Parathyroid adenoma (tissue), 2 donors: ENCODE data around the gene SYAP1.

Experiments
- H2AFZ ChIP-seq: fragments of 300-600 bp; sonication (generic); one replicate; pipeline ENCODE4 v1.7.0; 2017; ENCODE audit warnings: antibody characterized with exemption, mild to moderate bottlenecking
- H3K27ac ChIP-seq: fragments of 300-600 bp; sonication (generic); one replicate; pipeline ENCODE4 v1.7.0; 2017
- H3K27me3 ChIP-seq: fragments of 300-600 bp; sonication (generic); one replicate; pipeline ENCODE4 v1.7.0; 2017; ENCODE audit warnings: low read length; ENCODE audit not compliant: control insufficient read depth, insufficient read depth
- H3K36me3 ChIP-seq: fragments of 300-600 bp; sonication (generic); one replicate; pipeline ENCODE4 v1.7.0; 2017; ENCODE audit warnings: low read length; ENCODE audit not compliant: control insufficient read depth, insufficient read depth
- H3K4me1 ChIP-seq: fragments of 300-600 bp; sonication (generic); one replicate; pipeline ENCODE4 v1.7.0; 2017; ENCODE audit warnings: control low read depth
- H3K4me2 ChIP-seq: fragments of 300-600 bp; sonication (generic); one replicate; pipeline ENCODE4 v1.7.0; 2017; ENCODE audit warnings: low read length
- H3K4me3 ChIP-seq: fragments of 300-600 bp; sonication (generic); one replicate; pipeline ENCODE4 v1.7.0; 2017; ENCODE audit warnings: low read depth, low read length
- H3K79me2 ChIP-seq: fragments of 300-600 bp; sonication (generic); one replicate; pipeline ENCODE4 v1.7.0; 2017; ENCODE audit warnings: control low read depth
- H3K9ac ChIP-seq: fragments of 300-600 bp; sonication (generic); one replicate; pipeline ENCODE4 v1.7.0; 2017; ENCODE audit warnings: mild to moderate bottlenecking
- H3K9me3 ChIP-seq: fragments of 300-600 bp; sonication (generic); one replicate; pipeline ENCODE4 v1.7.0; 2017; ENCODE audit warnings: low read length; ENCODE audit not compliant: control insufficient read depth
- CTCF ChIP-seq: fragments of 300-600 bp; sonication (generic); IDR thresholded peaks from one replicate; pipeline ENCODE4 v1.7.0; 2017; ENCODE audit warnings: antibody characterized with exemption, mild to moderate bottlenecking
- donor health status: primary hyperparathyroidism.

SYAP1 gene

GRCh38 chrX:16719334-16720084 lies at the start of gene SYAP1:
SYAP1 (plus strand) TSS chrX:16719612; CDS start chrX:16719725, 113 bp downstream.
- Histone ChIP-seq H3K4me2 (peak within 1 kb of the TSS; percentile 93), H3K36me3 (no peaks in the 10 kb centered on the region), H3K27me3 (no peaks in the 10 kb centered on the region), H3K9ac (peak within 1 kb of the TSS; percentile 84), H3K27ac (peak within 1 kb of the TSS; percentile 97), H3K9me3 (no peaks in the 10 kb centered on the region), H3K79me2 (peaks cover 21% of the 10 kb centered on the region), H3K4me1 (no peaks in the 10 kb centered on the region), H3K4me3 (peak within 1 kb of the TSS; percentile 74), H2AFZ (peak within 1 kb of the TSS; percentile 90)
- no peak for TF ChIP-seq CTCF

- Histone ChIP-seq H3K36me3 (no peaks in the 10 kb centered on the region), H3K27ac (no peak overlapping the region), H3K9ac (no peak overlapping the region), H2AFZ (no peak overlapping the region), H3K4me1 (no peaks in the 10 kb centered on the region), H3K9me3 (no peaks in the 10 kb centered on the region), H3K4me2 (no peak overlapping the region), H3K27me3 (no peaks in the 10 kb centered on the region), H3K79me2 (no peaks in the 10 kb centered on the region), H3K4me3 (no peak overlapping the region)
- TF ChIP-seq CTCF: peak; percentile 34
These were observed 48.4 kb upstream of the SYAP1 start for GRCh38 chrX:16671005-16671404.

GRCh38 chrX:16678689-16679088 lies 40.7 kb upstream of the SYAP1 start:
- no peak overlapping the region for H3K27ac ChIP-seq

GRCh38 chrX:16683007-16683664 lies 36.3 kb upstream of the SYAP1 start:
- Histone ChIP-seq H3K9ac (no peak overlapping the region), H3K4me3 (no peak overlapping the region), H2AFZ (no peak overlapping the region), H3K79me2 (no peaks in the 10 kb centered on the region), H3K27ac (no peak overlapping the region), H3K9me3 (no peaks in the 10 kb centered on the region), H3K4me2 (no peak overlapping the region), H3K36me3 (no peaks in the 10 kb centered on the region), H3K27me3 (no peaks in the 10 kb centered on the region), H3K4me1 (no peaks in the 10 kb centered on the region)
- TF ChIP-seq CTCF: no peak

More at GRCh38 chrX:16678689-16679088, 40.7 kb upstream of the SYAP1 start:
- no peaks in the 10 kb centered on the region for H3K9me3 ChIP-seq
- H3K4me2 ChIP-seq: no peak overlapping the region
- no peaks in the 10 kb centered on the region for H3K4me1 ChIP-seq
- TF ChIP-seq CTCF: no peak
- no peaks in the 10 kb centered on the region for H3K27me3 ChIP-seq
- no peaks in the 10 kb centered on the region for H3K79me2 ChIP-seq
- H3K36me3 ChIP-seq: no peaks in the 10 kb centered on the region
- no peak overlapping the region for H3K4me3 ChIP-seq
- no peak overlapping the region for H2AFZ ChIP-seq
- H3K9ac ChIP-seq: no peak overlapping the region
